Measurements from ENCODE around the gene ARMCX4. TPM values are rescaled to one million over a fixed set of nuclear protein-coding genes. Genes with fewer than 3 reads are reported as not detected.

Gene ARMCX4
- total RNA-seq, 1 experiment from 2014 or later = 5.0 TPM

DNA sequence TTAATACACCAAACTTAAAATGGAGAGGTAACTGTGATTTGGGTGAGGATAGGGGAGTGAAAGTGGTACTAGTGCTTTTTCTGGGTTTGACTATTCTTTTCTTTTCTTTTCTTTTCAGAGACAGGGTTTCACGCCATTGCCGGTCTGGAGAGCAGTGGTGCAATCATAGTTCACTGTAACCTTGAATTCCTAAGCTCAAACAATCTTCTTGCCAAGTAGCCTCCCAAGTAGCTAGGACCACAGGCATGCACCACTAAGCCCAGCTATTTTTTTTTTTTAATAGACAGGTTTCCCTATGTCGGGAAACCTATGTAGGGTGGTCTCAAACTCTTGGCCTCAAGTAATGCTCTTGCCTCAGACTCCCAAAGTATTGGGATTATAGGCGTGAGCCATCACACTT lies 3.0 kb upstream of the ARMCX4 start:
- POLR2A ChIA-PET = no interaction called here

DNA sequence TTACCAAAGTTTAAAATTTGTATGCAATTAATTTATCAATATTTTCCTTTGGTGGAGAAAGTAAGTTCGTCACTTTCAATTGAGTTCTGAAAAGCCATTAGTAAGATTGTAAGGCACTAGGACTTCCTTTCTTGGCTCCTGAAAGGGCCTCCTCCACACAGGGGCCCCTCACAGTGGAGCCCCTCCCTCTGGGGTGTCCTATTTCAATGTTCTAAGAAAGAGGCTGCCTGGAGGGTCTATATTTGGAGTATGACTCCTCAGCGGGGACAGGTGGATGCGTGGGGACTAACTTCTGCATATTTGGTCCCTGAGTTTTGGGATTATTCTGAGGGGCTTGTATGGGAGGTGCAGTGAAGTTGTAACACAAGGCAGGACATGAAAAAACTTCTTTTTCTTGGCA lies 1.6 kb upstream of the ARMCX4 start:
- Mint-ChIP-seq H3K27me3 (ENCODE audit: insufficient read depth, unreplicated experiment) (no peaks in the 10 kb centered on the region), H3K4me1 (ENCODE audit: low read depth, unreplicated experiment) (no peaks in the 10 kb centered on the region), H3K4me3 (ENCODE audit: unreplicated experiment) (no peak overlapping the region), H3K36me3 (ENCODE audit: insufficient read depth, unreplicated experiment) (no peaks in the 10 kb centered on the region), H3K9me3 (ENCODE audit: unreplicated experiment) (no peaks in the 10 kb centered on the region), H3K27ac (ENCODE audit: unreplicated experiment) (no peak overlapping the region)
- intact Hi-C loops (cut with micrococcal nuclease; ENCODE audit: unreplicated experiment) = no loop called here
- CTCF ChIA-PET = no interaction called here
- Histone ChIP-seq H3K4me1 (no peaks in the 10 kb centered on the region), H3K9me3 (no peaks in the 10 kb centered on the region), H3K36me3 (ENCODE audit: control insufficient read depth, insufficient read depth, low read length) (no peaks in the 10 kb centered on the region), H3K27me3 (replicated peaks; ENCODE audit: control insufficient read depth, insufficient read depth, low read length) (no peaks in the 10 kb centered on the region), H3K4me3 (ENCODE audit: low read depth, low read length) (no peak overlapping the region)
- BruUV-seq (replicated peaks) = no TSS peak
- TF ChIP-seq, protein P1, sequence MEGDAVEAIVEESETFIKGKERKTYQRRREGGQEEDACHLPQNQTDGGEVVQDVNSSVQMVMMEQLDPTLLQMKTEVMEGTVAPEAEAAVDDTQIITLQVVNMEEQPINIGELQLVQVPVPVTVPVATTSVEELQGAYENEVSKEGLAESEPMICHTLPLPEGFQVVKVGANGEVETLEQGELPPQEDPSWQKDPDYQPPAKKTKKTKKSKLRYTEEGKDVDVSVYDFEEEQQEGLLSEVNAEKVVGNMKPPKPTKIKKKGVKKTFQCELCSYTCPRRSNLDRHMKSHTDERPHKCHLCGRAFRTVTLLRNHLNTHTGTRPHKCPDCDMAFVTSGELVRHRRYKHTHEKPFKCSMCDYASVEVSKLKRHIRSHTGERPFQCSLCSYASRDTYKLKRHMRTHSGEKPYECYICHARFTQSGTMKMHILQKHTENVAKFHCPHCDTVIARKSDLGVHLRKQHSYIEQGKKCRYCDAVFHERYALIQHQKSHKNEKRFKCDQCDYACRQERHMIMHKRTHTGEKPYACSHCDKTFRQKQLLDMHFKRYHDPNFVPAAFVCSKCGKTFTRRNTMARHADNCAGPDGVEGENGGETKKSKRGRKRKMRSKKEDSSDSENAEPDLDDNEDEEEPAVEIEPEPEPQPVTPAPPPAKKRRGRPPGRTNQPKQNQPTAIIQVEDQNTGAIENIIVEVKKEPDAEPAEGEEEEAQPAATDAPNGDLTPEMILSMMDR (IDR thresholded peaks at IDR 0.05; ENCODE audit: insufficient read depth in 1 of 2, low read depth in 1 of 2, low read length in 1 of 2, severe bottlenecking in 1 of 2, unreplicated experiment in 1 of 2) = no peak
- POLR2A ChIA-PET = no interaction called here
- DNase-seq = no peak

More for the DNA sequence above, 3.0 kb upstream of the ARMCX4 start:
- Mint-ChIP-seq H3K27ac (ENCODE audit: unreplicated experiment) (no peak overlapping the region), H3K9me3 (ENCODE audit: unreplicated experiment) (no peaks in the 10 kb centered on the region), H3K27me3 (ENCODE audit: insufficient read depth, unreplicated experiment) (no peaks in the 10 kb centered on the region), H3K4me1 (ENCODE audit: low read depth, unreplicated experiment) (no peaks in the 10 kb centered on the region), H3K36me3 (ENCODE audit: insufficient read depth, unreplicated experiment) (no peaks in the 10 kb centered on the region), H3K4me3 (ENCODE audit: unreplicated experiment) (no peak overlapping the region)
- H3K27me3 ChIP-seq (replicated peaks; ENCODE audit: control insufficient read depth, insufficient read depth, low read length) = no peaks in the 10 kb centered on the region
- DNase-seq = no peak
- no peaks in the 10 kb centered on the region for H3K36me3 ChIP-seq (ENCODE audit: control insufficient read depth, insufficient read depth, low read length)
- no peak overlapping the region for H3K4me3 ChIP-seq (ENCODE audit: low read depth, low read length)
- H3K4me1 ChIP-seq = no peaks in the 10 kb centered on the region
- CTCF ChIA-PET = no interaction called here
- TF ChIP-seq, protein P1 (IDR thresholded peaks at IDR 0.05; ENCODE audit: insufficient read depth in 1 of 2, low read depth in 1 of 2, low read length in 1 of 2, severe bottlenecking in 1 of 2, unreplicated experiment in 1 of 2) = no peak
- H3K9me3 ChIP-seq = no peaks in the 10 kb centered on the region
- intact Hi-C loops (cut with micrococcal nuclease; ENCODE audit: unreplicated experiment) = no loop called here
- BruUV-seq (replicated peaks) = no TSS peak

DNA sequence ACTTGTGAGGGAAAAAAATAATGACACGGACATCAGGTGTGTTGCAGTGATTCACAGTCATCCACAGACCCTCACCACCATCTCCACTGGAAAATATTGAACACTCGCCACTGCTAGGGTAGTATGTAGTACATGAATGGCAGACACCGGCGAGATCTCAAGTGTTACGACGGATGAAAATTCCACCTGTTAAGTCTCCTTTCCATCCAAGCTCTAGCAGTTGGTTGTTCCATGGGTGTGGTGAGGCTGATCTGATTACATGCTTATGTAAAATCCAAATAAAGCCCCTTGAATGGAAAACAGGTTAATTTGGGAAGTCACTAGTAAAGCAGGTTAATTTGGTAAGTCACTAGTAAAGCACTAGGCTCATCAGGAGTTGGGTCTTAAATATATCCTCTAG lies 1.1 kb upstream of the ARMCX4 start:
- no peak overlapping the region for H3K4me3 Mint-ChIP-seq (ENCODE audit: unreplicated experiment)
- H3K27me3 ChIP-seq (replicated peaks; ENCODE audit: control insufficient read depth, insufficient read depth, low read length) = no peaks in the 10 kb centered on the region
- no peak overlapping the region for H3K27ac Mint-ChIP-seq (ENCODE audit: unreplicated experiment)
- H3K4me3 ChIP-seq (ENCODE audit: low read depth, low read length) = no peak overlapping the region
- intact Hi-C loops (cut with micrococcal nuclease; ENCODE audit: unreplicated experiment) = no loop called here
- no peaks in the 10 kb centered on the region for H3K9me3 Mint-ChIP-seq (ENCODE audit: unreplicated experiment)
- BruUV-seq (replicated peaks) = no TSS peak
- TF ChIP-seq, protein P1 (IDR thresholded peaks at IDR 0.05; ENCODE audit: insufficient read depth in 1 of 2, low read depth in 1 of 2, low read length in 1 of 2, severe bottlenecking in 1 of 2, unreplicated experiment in 1 of 2) = no peak
- ChIA-PET POLR2A (no interaction called here), CTCF (no interaction called here)
- no peaks in the 10 kb centered on the region for H3K4me1 ChIP-seq
- DNase-seq = no peak
- H3K36me3 ChIP-seq (ENCODE audit: control insufficient read depth, insufficient read depth, low read length) = no peaks in the 10 kb centered on the region
- H3K9me3 ChIP-seq = no peaks in the 10 kb centered on the region
- H3K4me1 Mint-ChIP-seq (ENCODE audit: low read depth, unreplicated experiment) = no peaks in the 10 kb centered on the region
- H3K36me3 Mint-ChIP-seq (ENCODE audit: insufficient read depth, unreplicated experiment) = no peaks in the 10 kb centered on the region
- H3K27me3 Mint-ChIP-seq (ENCODE audit: insufficient read depth, unreplicated experiment) = no peaks in the 10 kb centered on the region

Measured in Caco-2 (cell line).